Endothelial cell of umbilical vein (primary cell): ENCODE results near the gene MEGF11. TPM values are rescaled to one million over a fixed set of nuclear protein-coding genes. Genes with fewer than 3 reads are reported as not detected.

Source experiments
- BruUV-seq: library from RNA; stranded (reverse); fragments of 400-500 nt; replicated peaks from 2 replicates; lab custom pipeline; 2021; lab: Mats Ljungman, UMichigan
- CTCF ChIA-PET: fragments of 300-600, 350-600 bp; sonication (Branson Sonifier 250); formaldehyde crosslinking; loops from one replicate; lab custom pipeline; 2021; ENCODE audit warnings: antibody characterized with exemption, inconsistent platforms; lab: Charles Lee
- POLR2A ChIA-PET: fragments of 300-600, 350-600 bp; sonication (Branson Sonifier 250); formaldehyde crosslinking; loops from one replicate; lab custom pipeline; 2021; ENCODE audit warnings: antibody characterized with exemption, inconsistent platforms; lab: Charles Lee
- DNase-seq: peaks from one replicate; pipeline ENCODE4 v3.0.0-alpha.2; 2011; ENCODE audit warnings: low read depth, low spot score
- FAIRE-seq: peaks from 2 replicates; lab custom pipeline; 2011; peaks lifted over from hg19 to GRCh38; lab: Jason Lieb, UNC
- H2AFZ ChIP-seq: 2 replicates; pipeline ENCODE4 v1.6.0; 2012; ENCODE audit warnings: low read depth, low read length, control low read depth, inconsistent platforms
- H3K27ac ChIP-seq: 2 replicates; pipeline ENCODE4 v1.5.1; 2011; ENCODE audit warnings: low read depth, mild to moderate bottlenecking, control low read depth, low read length, moderate library complexity; ENCODE audit not compliant: insufficient read depth
- H3K27me3 ChIP-seq, 2 experiments: 2 replicates each; pipeline versions ENCODE4 v1.6.0 to v1.6.1; 2011; ENCODE audit warnings: low read length in 2 of 2, mixed read lengths in 1 of 2; ENCODE audit not compliant: control insufficient read depth in 2 of 2, insufficient read depth in 2 of 2
- H3K36me3 ChIP-seq, 2 experiments: 2 replicates in 1 of 2; 3 replicates in 1 of 2; pipeline ENCODE4 v1.5.1; 2011; ENCODE audit warnings: low read length in 2 of 2, mild to moderate bottlenecking in 1 of 2, moderate library complexity in 1 of 2; ENCODE audit not compliant: control insufficient read depth in 2 of 2, insufficient read depth in 2 of 2; ENCODE audit errors: extremely low read depth in 1 of 2
- H3K4me1 ChIP-seq: 3 replicates; pipeline ENCODE4 v1.5.1; 2011; ENCODE audit warnings: mild to moderate bottlenecking, low read length; ENCODE audit not compliant: control insufficient read depth, insufficient read depth; ENCODE audit errors: extremely low read depth
- H3K4me2 ChIP-seq: 2 replicates; pipeline ENCODE4 v1.6.1; 2011; ENCODE audit warnings: low read length, control low read depth, mixed read lengths; ENCODE audit not compliant: insufficient read depth
- H3K4me3 ChIP-seq, 3 experiments: fragments of 200-600 bp in 1 of 3; sonication (generic), shearing (Covaris generic) in 1 of 3; replicated peaks in 1 of 3; 2 replicates each; pipeline ENCODE4 v1.5.1; 2011 to 2016; ENCODE audit warnings: control low read depth in 3 of 3, low read length in 3 of 3, mild to moderate bottlenecking in 2 of 3, inconsistent platforms in 1 of 3, low read depth in 1 of 3, moderate library complexity in 1 of 3; ENCODE audit not compliant: insufficient read depth in 1 of 3
- H3K79me2 ChIP-seq: 2 replicates; pipeline ENCODE4 v1.6.0; 2012; ENCODE audit warnings: low read length, inconsistent platforms; ENCODE audit not compliant: control insufficient read depth, insufficient read depth
- H3K9ac ChIP-seq: replicated peaks from 2 replicates; pipeline ENCODE3; 2011; ENCODE audit warnings: low read length, control low read depth; ENCODE audit not compliant: insufficient read depth; ENCODE audit errors: extremely low read depth
- H3K9me1 ChIP-seq: replicated peaks from 3 replicates; pipeline ENCODE4 v1.6.0; 2011; ENCODE audit warnings: mild to moderate bottlenecking, low read length; ENCODE audit not compliant: control insufficient read depth, insufficient read depth; ENCODE audit errors: extremely low read depth
- H3K9me3 ChIP-seq: replicated peaks from 2 replicates; pipeline ENCODE4 v1.5.1; 2012; ENCODE audit warnings: low read length, inconsistent platforms; ENCODE audit not compliant: control insufficient read depth, insufficient read depth
- H4K20me1 ChIP-seq: replicated peaks from 2 replicates; pipeline ENCODE3; 2011; ENCODE audit warnings: mild to moderate bottlenecking, low read length; ENCODE audit not compliant: control insufficient read depth, insufficient read depth; ENCODE audit errors: extremely low read depth
- EZH2 ChIP-seq: IDR thresholded peaks from 2 replicates; pipeline ENCODE4 v1.6.1; 2012; ENCODE audit warnings: borderline replicate concordance, low read depth, mild to moderate bottlenecking, moderate library complexity, low read length, inconsistent platforms; ENCODE audit not compliant: severe bottlenecking
- FOS ChIP-seq: IDR thresholded peaks from 2 replicates; pipeline ENCODE4 v1.6.1; 2011; ENCODE audit warnings: mild to moderate bottlenecking, low read length, moderate library complexity, borderline replicate concordance; ENCODE audit not compliant: insufficient read depth
- GATA2 ChIP-seq: IDR thresholded peaks from 2 replicates; pipeline ENCODE4 v1.7.0; 2011; ENCODE audit warnings: low read depth, mild to moderate bottlenecking, moderate library complexity, mixed read lengths, low read length; ENCODE audit not compliant: insufficient read length, insufficient read depth
- JUN ChIP-seq: IDR thresholded peaks from 2 replicates; pipeline ENCODE4 v1.6.1; 2011; ENCODE audit warnings: borderline replicate concordance, low read depth; ENCODE audit not compliant: insufficient read length, insufficient read depth
- MYC ChIP-seq: IDR thresholded peaks from one replicate; pipeline ENCODE4 v1.6.1; 2011; ENCODE audit warnings: mild to moderate bottlenecking, low read depth, low read length
- POLR2A ChIP-seq: IDR thresholded peaks from 2 replicates; pipeline ENCODE4 v1.6.1; 2012; ENCODE audit warnings: low read depth, mild to moderate bottlenecking, control low read depth, low read length
- POLR2AphosphoS5 ChIP-seq: IDR thresholded peaks from 2 replicates; pipeline ENCODE4 v1.6.1; 2012; ENCODE audit warnings: low read depth, mild to moderate bottlenecking, control low read depth, low read length, moderate library complexity; ENCODE audit not compliant: insufficient read depth
- dilution Hi-C: fragments of 300-500 bp; cut with MboI; formaldehyde crosslinking; loops from one replicate; pipeline ENCODE4 v1.15.0; 2019; ENCODE audit warnings: low sequenced_read_pairs; ENCODE audit not compliant: extremely low pct_ligation_motif_present
- intact Hi-C: fragments of 100-400 bp; cut with micrococcal nuclease; formaldehyde crosslinking; loops from one replicate; pipeline ENCODE4 v1.10.0; 2022
- polyA plus RNA-seq, 4 experiments: library from polyadenylated mRNA; depleted of rRNA in 3 of 4; stranded (reverse) in 3 of 4; unstranded in 1 of 4; fragments of >200 nt; gene quantifications; 2 replicates each; pipeline versions ENCODE4 v1.2.1 to v1.2.3, GENCODE V29; 2011 to 2012; ENCODE audit warnings: missing spikeins in 1 of 4
- total RNA-seq: library from RNA; stranded (reverse); gene quantifications from 2 replicates; pipeline ENCODE4 v1.2.3, GENCODE V29; 2021
- TF ChIP-seq, protein P1 (sequence below): IDR thresholded peaks from 2 replicates; pipeline ENCODE4 v1.6.1; 2011; ENCODE audit not compliant: insufficient read depth, insufficient read length
- TF ChIP-seq, protein P2 (sequence below), 2 donors: IDR thresholded peaks; 1 replicate in 1 of 2; 2 replicates in 1 of 2; pipeline ENCODE4 v1.5.1; 2011; ENCODE audit warnings: low read length in 2 of 2, mild to moderate bottlenecking in 2 of 2, moderate library complexity in 2 of 2, control low read depth in 1 of 2, inconsistent platforms in 1 of 2, low read depth in 1 of 2; ENCODE audit not compliant: insufficient read depth in 1 of 2; ENCODE audit errors: extremely low read depth in 1 of 2

The MEGF11 gene
- total and polyA plus RNA-seq, 2 donors (not counting 3 experiments of a cell fraction or from before 2014, with no cell fraction given) = not detected

DNA sequence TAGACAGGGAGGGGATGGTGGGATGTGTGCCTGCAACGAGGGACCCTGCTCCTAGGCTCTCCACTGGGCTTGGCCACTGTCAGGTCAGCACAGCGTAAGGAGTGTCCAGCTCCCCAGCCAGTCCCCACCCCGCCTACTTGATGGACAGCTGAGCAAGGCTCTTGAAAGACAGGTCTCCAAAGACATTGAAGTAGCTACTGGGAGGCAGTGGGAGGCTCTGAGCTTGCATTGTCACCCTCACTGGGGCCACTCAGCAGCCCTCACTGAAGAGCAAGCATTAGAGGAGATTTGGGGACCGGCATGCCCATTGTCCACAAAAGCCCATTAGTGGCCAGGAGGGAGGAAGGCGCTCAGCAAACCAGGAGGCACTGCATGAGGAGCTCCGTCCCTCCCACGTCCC, 146.5 kb downstream of the MEGF11 start:
- H3K27me3 ChIP-seq = peaks cover 3 to 7% of the 10 kb centered on the region in 2 experiments
- dilution Hi-C loops (no loop called here), intact Hi-C loops (no loop called here)
- H3K4me1 ChIP-seq = no peaks in the 10 kb centered on the region
- no TSS peak for BruUV-seq
- TF ChIP-seq MYC = no peak
- TF ChIP-seq GATA2 = no peak
- H4K20me1 ChIP-seq = no peaks in the 10 kb centered on the region
- DNase-seq (no peak), FAIRE-seq (no peak)
- no peak overlapping the region for H2AFZ ChIP-seq
- no peak overlapping the region for H3K9ac ChIP-seq
- POLR2A ChIA-PET = no interaction called here
- H3K27ac ChIP-seq = no peak overlapping the region
- no peaks in the 10 kb centered on the region for H3K9me3 ChIP-seq
- CTCF ChIA-PET = no interaction called here
- no peaks in the 10 kb centered on the region for H3K9me1 ChIP-seq
- no peak overlapping the region for H3K4me3 ChIP-seq
- H3K4me2 ChIP-seq = no peak overlapping the region
- H3K79me2 ChIP-seq = no peaks in the 10 kb centered on the region
- H3K36me3 ChIP-seq = no peaks in the 10 kb centered on the region

DNA sequence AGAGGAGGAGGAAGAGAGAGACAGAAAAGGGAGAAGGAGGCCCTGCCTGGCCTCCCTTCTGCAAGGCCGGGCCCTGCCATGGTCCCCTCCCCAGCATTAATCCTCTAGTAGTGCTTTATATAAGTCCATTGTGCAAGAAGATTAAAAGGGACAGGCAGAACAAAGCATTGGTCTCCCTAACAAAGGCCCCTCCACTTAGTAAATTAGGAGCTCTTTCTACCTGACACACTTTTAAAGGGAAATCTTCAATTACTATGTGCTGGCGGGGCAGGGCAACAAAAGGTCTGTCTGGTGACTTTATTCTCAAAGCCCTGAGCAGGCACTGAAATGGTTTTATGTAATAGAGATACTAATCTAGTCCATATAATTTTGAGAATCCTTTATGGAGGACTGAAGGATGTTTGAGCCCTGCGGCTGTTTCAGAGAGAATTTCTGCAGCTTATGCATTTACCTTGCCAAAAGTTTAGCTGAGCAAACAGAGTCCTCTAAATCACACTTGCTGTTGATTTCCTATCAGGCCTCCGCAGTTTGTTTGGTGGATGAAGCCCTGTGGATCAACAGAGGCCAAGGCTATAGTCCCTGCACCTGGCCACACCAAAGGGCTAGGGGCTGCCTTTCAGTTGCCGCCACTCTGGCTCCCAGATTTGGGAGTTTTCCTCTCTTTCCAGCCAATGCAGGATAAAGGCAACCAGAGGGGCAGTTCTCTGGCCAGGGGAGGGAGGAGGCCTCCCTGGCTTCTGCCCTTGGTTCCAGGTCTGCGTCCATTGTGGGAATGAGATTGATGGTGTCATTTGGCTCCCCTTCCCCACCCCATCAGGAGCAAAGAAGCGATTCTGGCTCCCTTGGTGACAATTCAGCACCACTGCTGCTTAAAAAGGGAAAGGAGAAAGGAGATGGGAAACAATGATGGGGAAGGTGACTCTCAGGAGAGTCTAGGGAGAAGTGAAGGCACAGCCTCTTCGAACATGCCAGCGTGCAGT, 148.0 kb downstream of the MEGF11 start:
- H4K20me1 ChIP-seq = no peaks in the 10 kb centered on the region
- H3K9me1 ChIP-seq = no peaks in the 10 kb centered on the region
- H3K9me3 ChIP-seq = no peaks in the 10 kb centered on the region
- dilution Hi-C loops (no loop called here), intact Hi-C loops (no loop called here)
- BruUV-seq = no TSS peak
- no peak overlapping the region for H3K4me2 ChIP-seq
- FAIRE-seq (no peak), DNase-seq (no peak)
- H3K4me3 ChIP-seq = no peak overlapping the region
- H3K27ac ChIP-seq = no peak overlapping the region
- no peaks in the 10 kb centered on the region for H3K79me2 ChIP-seq
- no peak for TF ChIP-seq GATA2
- no peak for TF ChIP-seq POLR2AphosphoS5
- no peak for TF ChIP-seq POLR2A
- TF ChIP-seq EZH2 = no peak
- TF ChIP-seq FOS = no peak
- TF ChIP-seq JUN = no peak
- TF ChIP-seq, protein P1, sequence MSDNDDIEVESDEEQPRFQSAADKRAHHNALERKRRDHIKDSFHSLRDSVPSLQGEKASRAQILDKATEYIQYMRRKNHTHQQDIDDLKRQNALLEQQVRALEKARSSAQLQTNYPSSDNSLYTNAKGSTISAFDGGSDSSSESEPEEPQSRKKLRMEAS = no peak
- TF ChIP-seq, protein P2, sequence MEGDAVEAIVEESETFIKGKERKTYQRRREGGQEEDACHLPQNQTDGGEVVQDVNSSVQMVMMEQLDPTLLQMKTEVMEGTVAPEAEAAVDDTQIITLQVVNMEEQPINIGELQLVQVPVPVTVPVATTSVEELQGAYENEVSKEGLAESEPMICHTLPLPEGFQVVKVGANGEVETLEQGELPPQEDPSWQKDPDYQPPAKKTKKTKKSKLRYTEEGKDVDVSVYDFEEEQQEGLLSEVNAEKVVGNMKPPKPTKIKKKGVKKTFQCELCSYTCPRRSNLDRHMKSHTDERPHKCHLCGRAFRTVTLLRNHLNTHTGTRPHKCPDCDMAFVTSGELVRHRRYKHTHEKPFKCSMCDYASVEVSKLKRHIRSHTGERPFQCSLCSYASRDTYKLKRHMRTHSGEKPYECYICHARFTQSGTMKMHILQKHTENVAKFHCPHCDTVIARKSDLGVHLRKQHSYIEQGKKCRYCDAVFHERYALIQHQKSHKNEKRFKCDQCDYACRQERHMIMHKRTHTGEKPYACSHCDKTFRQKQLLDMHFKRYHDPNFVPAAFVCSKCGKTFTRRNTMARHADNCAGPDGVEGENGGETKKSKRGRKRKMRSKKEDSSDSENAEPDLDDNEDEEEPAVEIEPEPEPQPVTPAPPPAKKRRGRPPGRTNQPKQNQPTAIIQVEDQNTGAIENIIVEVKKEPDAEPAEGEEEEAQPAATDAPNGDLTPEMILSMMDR (IDR thresholded peaks at IDR 0.05; ENCODE audit: extremely low read depth in 1 of 2, insufficient read depth in 1 of 2, low read depth in 1 of 2, low read length in 2 of 2) = no peak
- no peak overlapping the region for H3K9ac ChIP-seq
- H3K27me3 ChIP-seq = peaks cover 3 to 7% of the 10 kb centered on the region in 2 experiments
- H3K4me1 ChIP-seq = no peaks in the 10 kb centered on the region
- H3K36me3 ChIP-seq = no peaks in the 10 kb centered on the region
- CTCF ChIA-PET = no interaction called here
- POLR2A ChIA-PET = no interaction called here
- no peak overlapping the region for H2AFZ ChIP-seq
